ENCODE measurements around the gene OLA1. TPM values are rescaled to one million over a fixed set of nuclear protein-coding genes. Genes with fewer than 3 reads are reported as not detected.

Gene OLA1
- total RNA-seq (2022; extraction: Qiagen RNA extraction), result 109 to 131 TPM (median 122 TPM) in 5 replicates

DNA sequence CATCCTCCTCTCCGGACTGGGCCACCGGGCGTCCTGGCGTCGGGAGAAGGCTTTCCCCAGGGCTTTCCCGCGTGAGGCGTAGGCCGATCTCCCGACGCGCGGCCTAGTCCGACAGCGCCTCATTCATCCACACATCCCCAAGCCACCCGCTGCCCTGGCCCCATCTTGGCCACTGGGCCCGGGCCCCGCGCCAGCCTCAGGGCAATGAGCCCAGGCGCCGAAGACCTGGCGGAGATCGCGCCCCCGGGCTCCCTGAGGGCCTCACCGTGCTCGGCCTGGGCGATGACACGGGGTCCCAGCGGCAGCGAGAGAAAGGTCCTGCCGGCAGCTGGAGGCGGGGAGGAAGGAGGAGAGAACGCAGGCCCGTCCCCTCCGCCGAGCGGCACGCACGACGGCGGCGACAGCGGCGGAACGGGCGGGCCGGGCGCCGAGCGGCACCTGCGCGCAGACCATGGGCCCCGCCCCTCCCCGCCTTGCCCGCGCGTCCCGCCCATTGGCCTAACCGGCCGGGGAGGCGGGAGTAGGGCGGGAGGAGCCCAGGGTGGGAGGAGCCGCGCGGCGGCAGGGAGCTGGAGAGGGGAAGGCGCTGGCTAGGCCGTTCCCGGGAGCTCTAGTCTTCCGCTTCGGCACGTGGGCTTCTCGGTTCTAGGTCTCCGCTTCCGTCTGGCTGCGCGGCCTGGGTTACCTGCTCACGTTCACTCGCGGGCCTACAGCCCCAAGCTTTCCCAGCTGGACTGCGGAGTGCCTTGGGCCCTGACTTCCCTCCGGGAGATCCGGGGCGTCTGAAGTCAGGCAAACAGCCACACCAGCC, at the start of gene OLA1:
OLA1 (minus strand) TSS at position 346 of the 811 bp plus-strand sequence. CDS start 1,717 bp downstream, outside the sequence.

Other genes starting within 250 kb of the OLA1 start
- 1.3 to 2.1 TPM (median 1.7 TPM) in 5 replicates for gene SP9, start 86.4 kb upstream of the OLA1 start, total RNA-seq (2022; extraction: Qiagen RNA extraction)
- gene SCRN3, start 147.2 kb upstream of the OLA1 start, total RNA-seq (2022; extraction: Qiagen RNA extraction), result 13.9 to 17.4 TPM (median 14.9 TPM) in 5 replicates
- 0.13 to 0.74 TPM (median 0.44 TPM) in 5 replicates for gene GPR155, start 238.5 kb upstream of the OLA1 start, total RNA-seq (2022; extraction: Qiagen RNA extraction)